Sigmoid colon (tissue), 7 donors: ENCODE data around the gene PITX1. TPM values are rescaled to one million over a fixed set of nuclear protein-coding genes. Genes with fewer than 3 reads are reported as not detected.
"Not testable (repeated sequence)": the region's sequence is repeated elsewhere in the genome, so short reads cannot be mapped to it uniquely, and the experiment has no call there.

Experiments
- DNase-seq: peaks from one replicate; pipeline ENCODE4 v3.0.0-alpha.2; 2019
- H3K27ac ChIP-seq, 4 donors: fragments of 200-600 bp; sonication (generic); one replicate each; pipeline ENCODE4 v1.5.1; 2016 to 2019; ENCODE audit warnings: mild to moderate bottlenecking in 1 of 4
- H3K27me3 ChIP-seq, 3 donors: fragments of 200-600 bp; sonication (generic); one replicate each; pipeline ENCODE4 v1.5.1; 2019; ENCODE audit warnings: mild to moderate bottlenecking in 1 of 3
- H3K36me3 ChIP-seq, 4 donors: fragments of 200-600 bp; sonication (generic); one replicate each; pipeline ENCODE4 v1.5.1; 2016 to 2019
- H3K4me1 ChIP-seq, 4 donors: fragments of 200-600 bp; sonication (generic); one replicate each; pipeline ENCODE4 v1.5.1; 2017 to 2019
- H3K4me3 ChIP-seq, 4 donors: fragments of 200-600 bp; sonication (generic); one replicate each; pipeline ENCODE4 v1.5.1; 2017 to 2019; ENCODE audit warnings: mild to moderate bottlenecking in 2 of 4, moderate library complexity in 1 of 4
- H3K9me3 ChIP-seq, 4 donors: fragments of 200-600 bp in 3 of 4; sonication (generic) in 3 of 4; one replicate each; pipeline versions ENCODE4 v1.5.1 to v1.6.1; 2013 to 2019
- EP300 ChIP-seq, 4 donors: sonication (generic); formaldehyde crosslinking; IDR thresholded peaks; one replicate each; pipeline ENCODE4 v1.6.1; 2017; ENCODE audit warnings: antibody characterized with exemption in 4 of 4
- POLR2A ChIP-seq, 2 donors: fragments of 450-650 bp; IDR thresholded peaks; one replicate each; pipeline ENCODE4 v1.6.1; 2016; ENCODE audit warnings: antibody characterized with exemption in 2 of 2, mild to moderate bottlenecking in 2 of 2, moderate library complexity in 2 of 2
- POLR2AphosphoS5 ChIP-seq, 4 donors: sonication (generic); formaldehyde crosslinking; IDR thresholded peaks; one replicate each; pipeline ENCODE4 v1.6.1; 2017; ENCODE audit warnings: antibody characterized with exemption in 4 of 4
- WGBS, 2 donors: extraction: QIAGEN DNeasy Blood & Tissue Kit; methylation state at CpG; one replicate each; pipeline ENCODE4 v1.1.7; 2013; 5-methylcytosine and 5-hydroxymethylcytosine counted together
- intact Hi-C: fragments of 100-400 bp; cut with DNase I; formaldehyde crosslinking; loops from one replicate; pipeline ENCODE4 v1.15.1; 2023
- polyA plus RNA-seq, 3 donors: library from polyadenylated mRNA; stranded (reverse); fragments of 200-250 nt; gene quantifications; one replicate each; pipeline ENCODE4 v1.2.3, GENCODE V29; 2013
- total RNA-seq, 4 donors: library from RNA; depleted of rRNA; stranded (reverse); fragments of >200 nt; gene quantifications; one replicate each; pipeline ENCODE4 v1.1.0, GENCODE V29; 2016
- TF ChIP-seq, protein P1 (sequence below), 4 experiments: fragments of 450-650 bp in 3 of 4; fragments of 200-600 bp in 1 of 4; IDR thresholded peaks; one replicate each; pipeline ENCODE4 v1.5.1; 2016 to 2019; ENCODE audit warnings: antibody characterized with exemption in 4 of 4, mild to moderate bottlenecking in 3 of 4, moderate library complexity in 2 of 4
- donor health status: healthy with polysubstance abuse.
- donor health status: Bipolar disorder and iron deficiency.
- donor health status: healthy.

Gene PITX1
- total and polyA plus RNA-seq, 7 donors: 1.6 to 7.2 (median 5.8) TPM

DNA sequence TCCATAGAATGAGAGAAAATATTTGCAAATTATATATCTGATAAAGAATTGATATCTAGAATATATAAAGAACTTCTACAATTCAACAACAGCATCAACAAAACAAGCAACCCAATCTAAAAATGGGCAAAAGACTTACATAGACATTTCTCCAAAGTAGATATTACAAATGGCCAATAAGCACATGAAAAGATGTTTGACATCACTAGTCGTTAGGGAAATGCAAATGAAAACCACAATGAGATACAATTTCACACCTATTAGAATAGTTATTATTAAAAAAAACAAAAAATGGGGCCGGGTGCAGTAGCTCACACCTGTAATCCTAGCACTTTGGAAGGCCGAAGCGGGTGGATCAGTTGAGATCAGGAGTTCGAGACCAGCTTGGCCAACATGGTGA lies 41.9 kb downstream of the PITX1 start:
- H3K4me1 ChIP-seq: peaks cover 0 to 10% (median 4%) of the 10 kb centered on the region in 4 donors
- no peak overlapping the region for H3K27ac ChIP-seq
- WGBS, 2 donors: 94 to 98% methylated on average over 5 of the region's 5 CpGs

DNA sequence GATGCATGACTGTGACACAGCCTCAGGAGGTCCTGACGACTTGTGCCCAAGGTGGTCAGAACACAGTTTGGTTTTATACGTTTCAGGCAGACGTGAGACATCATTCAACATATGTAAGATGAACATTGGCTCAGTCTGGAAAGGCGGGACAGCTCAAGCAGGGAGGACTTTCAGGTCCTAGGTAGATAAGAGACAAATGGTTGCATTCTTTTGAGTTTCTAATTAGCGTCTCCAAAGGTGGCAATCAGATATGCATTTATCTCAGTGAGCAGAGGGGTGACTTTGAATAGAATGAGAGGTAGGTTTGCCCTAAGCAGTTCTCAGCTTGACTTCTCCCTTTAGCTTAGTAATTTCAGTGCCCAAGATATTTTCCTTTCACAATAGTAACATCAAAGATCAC lies 43.8 kb downstream of the PITX1 start:
- H3K4me1 ChIP-seq: peaks cover 0 to 10% (median 4%) of the 10 kb centered on the region in 4 donors
- DNase-seq, intact Hi-C loops, H3K27ac ChIP-seq, H3K4me3 ChIP-seq, H3K27me3 ChIP-seq, H3K9me3 ChIP-seq, H3K36me3 ChIP-seq: not testable (repeated sequence)
- WGBS, 2 donors: 84 to 93% methylated on average over 5 of the region's 5 CpGs

More for the DNA sequence above, 41.9 kb downstream of the PITX1 start:
- no peak for DNase-seq
- Histone ChIP-seq H3K4me3 (no peak overlapping the region), H3K9me3 (no peaks in the 10 kb centered on the region), H3K27me3 (no peaks in the 10 kb centered on the region), H3K36me3 (no peaks in the 10 kb centered on the region)
- TF ChIP-seq POLR2A (IDR thresholded peaks at IDR 0.05) (no peak), EP300 (IDR thresholded peaks at IDR 0.05) (no peak), POLR2AphosphoS5 (IDR thresholded peaks at IDR 0.05) (no peak)
- TF ChIP-seq, protein P1, sequence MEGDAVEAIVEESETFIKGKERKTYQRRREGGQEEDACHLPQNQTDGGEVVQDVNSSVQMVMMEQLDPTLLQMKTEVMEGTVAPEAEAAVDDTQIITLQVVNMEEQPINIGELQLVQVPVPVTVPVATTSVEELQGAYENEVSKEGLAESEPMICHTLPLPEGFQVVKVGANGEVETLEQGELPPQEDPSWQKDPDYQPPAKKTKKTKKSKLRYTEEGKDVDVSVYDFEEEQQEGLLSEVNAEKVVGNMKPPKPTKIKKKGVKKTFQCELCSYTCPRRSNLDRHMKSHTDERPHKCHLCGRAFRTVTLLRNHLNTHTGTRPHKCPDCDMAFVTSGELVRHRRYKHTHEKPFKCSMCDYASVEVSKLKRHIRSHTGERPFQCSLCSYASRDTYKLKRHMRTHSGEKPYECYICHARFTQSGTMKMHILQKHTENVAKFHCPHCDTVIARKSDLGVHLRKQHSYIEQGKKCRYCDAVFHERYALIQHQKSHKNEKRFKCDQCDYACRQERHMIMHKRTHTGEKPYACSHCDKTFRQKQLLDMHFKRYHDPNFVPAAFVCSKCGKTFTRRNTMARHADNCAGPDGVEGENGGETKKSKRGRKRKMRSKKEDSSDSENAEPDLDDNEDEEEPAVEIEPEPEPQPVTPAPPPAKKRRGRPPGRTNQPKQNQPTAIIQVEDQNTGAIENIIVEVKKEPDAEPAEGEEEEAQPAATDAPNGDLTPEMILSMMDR (IDR thresholded peaks at IDR 0.05): no peak
- intact Hi-C loops: no loop called here

DNA sequence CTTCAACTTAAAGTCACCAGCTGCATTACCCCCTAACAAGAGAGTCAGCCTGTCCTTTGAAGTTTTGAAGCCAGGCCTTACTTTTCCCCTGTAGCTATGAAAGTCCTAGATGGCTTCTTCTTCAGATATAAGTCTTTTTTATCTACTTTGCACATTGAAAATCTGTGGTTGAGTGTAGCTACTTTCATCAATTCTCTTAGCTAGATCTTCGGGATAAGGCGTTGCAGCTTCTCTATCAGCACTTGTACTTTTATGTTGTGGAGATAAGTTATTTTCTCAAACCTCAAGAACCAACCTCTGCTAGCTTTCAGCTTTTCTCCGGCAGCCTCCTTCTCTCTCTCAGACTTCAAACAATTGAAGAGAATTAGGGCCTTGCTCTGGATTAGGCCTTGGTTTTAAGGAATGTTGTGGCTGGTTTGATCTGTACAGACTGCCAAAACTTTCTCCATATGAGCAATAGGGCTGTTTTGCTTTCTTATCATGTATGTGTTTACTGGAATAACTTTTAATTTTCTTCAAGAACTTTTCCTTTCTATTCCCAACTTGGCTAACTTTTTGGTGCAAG lies 44.7 kb downstream of the PITX1 start:
- no peak overlapping the region for H3K4me3 ChIP-seq
- no peaks in the 10 kb centered on the region for H3K36me3 ChIP-seq
- no peaks in the 10 kb centered on the region for H3K27me3 ChIP-seq
- intact Hi-C loops: no loop called here
- H3K9me3 ChIP-seq: no peaks in the 10 kb centered on the region
- no peak for DNase-seq
- H3K4me1 ChIP-seq: peaks cover 0 to 10% (median 4%) of the 10 kb centered on the region in 4 donors
- WGBS, 2 donors: 73 to 96% methylated on average over 3 of the region's 3 CpGs
- TF ChIP-seq, protein P1 (IDR thresholded peaks at IDR 0.05): no peak
- TF ChIP-seq POLR2AphosphoS5 (IDR thresholded peaks at IDR 0.05) (no peak), POLR2A (IDR thresholded peaks at IDR 0.05) (no peak), EP300 (IDR thresholded peaks at IDR 0.05) (no peak)
- H3K27ac ChIP-seq: no peak overlapping the region

DNA sequence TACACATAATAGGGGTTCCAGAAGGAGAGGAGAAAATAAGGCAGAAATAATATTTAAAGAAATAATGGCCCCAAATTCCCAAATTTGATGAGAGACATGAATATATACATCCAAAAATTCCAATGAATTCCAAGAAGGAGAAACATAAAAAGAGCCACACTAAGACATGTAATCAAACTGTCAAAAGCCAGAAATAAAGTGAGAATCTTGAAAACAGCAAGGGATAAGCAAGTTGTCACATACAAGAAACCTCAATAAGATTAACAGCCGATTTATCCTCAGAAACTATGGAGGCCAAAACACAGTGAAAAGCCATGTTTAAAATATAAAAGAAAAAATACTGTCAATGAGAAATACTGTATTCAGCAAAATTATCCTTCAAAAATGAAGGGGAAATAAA lies 51.8 kb downstream of the PITX1 start:
- TF ChIP-seq EP300 (IDR thresholded peaks at IDR 0.05) (no peak), POLR2AphosphoS5 (IDR thresholded peaks at IDR 0.05) (no peak), POLR2A (IDR thresholded peaks at IDR 0.05) (no peak)
- TF ChIP-seq, protein P1 (IDR thresholded peaks at IDR 0.05): no peak
- Histone ChIP-seq H3K27ac (no peak overlapping the region), H3K27me3 (no peaks in the 10 kb centered on the region), H3K36me3 (no peaks in the 10 kb centered on the region), H3K4me1 (no peaks in the 10 kb centered on the region), H3K4me3 (no peak overlapping the region), H3K9me3 (peaks cover 0 to 15% (median 7%) of the 10 kb centered on the region in 4 donors)
- no peak for DNase-seq
- WGBS, 2 donors: 94 to 97% methylated on average over 1 of the region's 1 CpG
- intact Hi-C loops: no loop called here

DNA sequence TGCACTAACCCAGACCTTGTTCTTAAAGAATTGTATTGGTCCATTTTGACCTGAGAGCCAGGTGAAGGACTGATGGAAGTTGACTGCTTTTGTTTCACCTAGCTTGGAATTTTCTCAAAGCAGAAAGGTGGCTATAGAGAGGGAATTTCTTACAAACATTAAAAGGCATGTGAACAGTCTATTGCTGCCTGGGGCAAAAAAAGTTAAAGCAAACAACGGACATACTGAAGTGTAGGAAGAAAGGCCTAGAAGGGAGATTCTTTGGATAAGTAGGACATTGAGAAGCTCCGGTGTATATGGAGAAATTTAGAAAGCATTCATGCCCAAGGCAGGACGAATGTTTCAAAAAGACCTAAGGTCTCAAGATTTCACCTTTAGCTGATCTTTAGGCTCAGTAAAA lies 54.6 kb downstream of the PITX1 start:
- TF ChIP-seq POLR2A (IDR thresholded peaks at IDR 0.05) (no peak), EP300 (IDR thresholded peaks at IDR 0.05) (no peak), POLR2AphosphoS5 (IDR thresholded peaks at IDR 0.05) (no peak)
- TF ChIP-seq, protein P1 (IDR thresholded peaks at IDR 0.05): no peak
- Histone ChIP-seq H3K9me3 (peaks cover 0 to 15% (median 7%) of the 10 kb centered on the region in 4 donors), H3K36me3 (no peaks in the 10 kb centered on the region), H3K27ac (no peak overlapping the region), H3K4me3 (no peak overlapping the region), H3K27me3 (no peaks in the 10 kb centered on the region), H3K4me1 (no peaks in the 10 kb centered on the region)
- WGBS, 2 donors: 93 to 94% methylated on average over 3 of the region's 3 CpGs
- DNase-seq: no peak
- intact Hi-C loops: no loop called here

Other genes starting within 250 kb of the PITX1 start
- 10 to 100 TPM; 38.0 to 82.0 (median 70.8) TPM for gene C5orf24, start 188.3 kb downstream of the PITX1 start, total RNA-seq
- gene C5orf24, start 188.3 kb downstream of the PITX1 start, polyA plus RNA-seq: 10 to 100 TPM; 12.6 to 15.7 (median 15.0) TPM
- gene TXNDC15, start 159.9 kb downstream of the PITX1 start, total RNA-seq: 100 to 1,000 TPM in 2 of 4 donors, 10 to 100 TPM in 2; 69.0 to 123 (median 95.4) TPM
- gene TXNDC15, start 159.9 kb downstream of the PITX1 start, polyA plus RNA-seq: 10 to 100 TPM; 13.6 to 43.6 (median 24.6) TPM
- gene PCBD2, start 129.1 kb downstream of the PITX1 start, total RNA-seq: 10 to 100 TPM in 1 of 4 donors, 1 to 10 TPM in 3; 4.2 to 10.8 (median 7.8) TPM
- gene PCBD2, start 129.1 kb downstream of the PITX1 start, polyA plus RNA-seq: 10 to 100 TPM in 1 of 3 donors, 1 to 10 TPM in 2; 7.6 to 10.6 (median 8.4) TPM
- 1 to 10 TPM in 1 of 4 donors, not detected in 3; 1.4 TPM for gene CATSPER3, start 66.3 kb downstream of the PITX1 start, total RNA-seq
- 1 to 10 TPM in 1 of 3 donors, under 1 TPM in 1, not detected in 1; 0.57 to 1.2 TPM for gene CATSPER3, start 66.3 kb downstream of the PITX1 start, polyA plus RNA-seq